ENCODE measurements around the gene THSD7A. TPM values are rescaled to one million over a fixed set of nuclear protein-coding genes. Genes with fewer than 3 reads are reported as not detected.
"Not testable (repeated sequence)": the region's sequence is repeated elsewhere in the genome, so short reads cannot be mapped to it uniquely, and the experiment has no call there.

Gene THSD7A
- total RNA-seq, 1 donor from 2014 or later = 3.4 TPM

- intact Hi-C loops (cut with DNase I) = no loop called here
- DNase-seq (ENCODE audit: low spot score) = no peak
These were observed 283.5 kb downstream of the THSD7A start for GRCh38 chr7:11548532-11548931.

GRCh38 chr7:11541330-11541729, 290.7 kb downstream of the THSD7A start:
- intact Hi-C loops (cut with DNase I) = no loop called here
- DNase-seq (ENCODE audit: low spot score) = no peak

- intact Hi-C loops (cut with DNase I) = no loop called here
- DNase-seq (ENCODE audit: low spot score) = no peak
These were observed 291.7 kb downstream of the THSD7A start for GRCh38 chr7:11540271-11540761.

GRCh38 chr7:11539853-11540252, 292.1 kb downstream of the THSD7A start:
- intact Hi-C loops (cut with DNase I) = no loop called here
- no peak for DNase-seq (ENCODE audit: low spot score)

- intact Hi-C loops (cut with DNase I) = no loop called here
- no peak for DNase-seq (ENCODE audit: low spot score)
These were observed 293.2 kb downstream of the THSD7A start for GRCh38 chr7:11538751-11539299.

- DNase-seq (ENCODE audit: low spot score) = no peak
- intact Hi-C loops (cut with DNase I) = no loop called here
These were observed 298.7 kb downstream of the THSD7A start for GRCh38 chr7:11533229-11533820.

- no peak for DNase-seq (ENCODE audit: low spot score)
- intact Hi-C loops (cut with DNase I) = no loop called here
These were observed 302.6 kb downstream of the THSD7A start for GRCh38 chr7:11529382-11529781.

GRCh38 chr7:11527707-11528106, 304.3 kb downstream of the THSD7A start:
- no peak for DNase-seq (ENCODE audit: low spot score)
- intact Hi-C loops (cut with DNase I) = no loop called here

GRCh38 chr7:11524476-11525397, 307.3 kb downstream of the THSD7A start:
- DNase-seq (ENCODE audit: low spot score) = no peak

GRCh38 chr7:11521964-11522499, 310.0 kb downstream of the THSD7A start:
- DNase-seq (ENCODE audit: low spot score); intact Hi-C loops (cut with DNase I): not testable (repeated sequence)

More at GRCh38 chr7:11524476-11525397, 307.3 kb downstream of the THSD7A start:
- intact Hi-C loops (cut with DNase I) = no loop called here

GRCh38 chr7:11517853-11518252, 314.1 kb downstream of the THSD7A start:
- no peak for DNase-seq (ENCODE audit: low spot score)
- intact Hi-C loops (cut with DNase I) = no loop called here

GRCh38 chr7:11516328-11516727, 315.7 kb downstream of the THSD7A start:
- intact Hi-C loops (cut with DNase I) = no loop called here
- DNase-seq (ENCODE audit: low spot score) = no peak

GRCh38 chr7:11513460-11513859, 318.5 kb downstream of the THSD7A start:
- no peak for DNase-seq (ENCODE audit: low spot score)
- intact Hi-C loops (cut with DNase I) = no loop called here

- no peak for DNase-seq (ENCODE audit: low spot score)
- intact Hi-C loops (cut with DNase I) = no loop called here
These were observed 324.1 kb downstream of the THSD7A start for GRCh38 chr7:11507929-11508328.

- no peak for DNase-seq (ENCODE audit: low spot score)
- intact Hi-C loops (cut with DNase I) = no loop called here
These were observed 325.6 kb downstream of the THSD7A start for GRCh38 chr7:11506417-11506816.

GRCh38 chr7:11505471-11505985, 326.5 kb downstream of the THSD7A start:
- DNase-seq (ENCODE audit: low spot score) = no peak
- intact Hi-C loops (cut with DNase I) = no loop called here

- no peak for DNase-seq (ENCODE audit: low spot score)
- intact Hi-C loops (cut with DNase I) = no loop called here
These were observed 339.7 kb downstream of the THSD7A start for GRCh38 chr7:11492307-11492706.

GRCh38 chr7:11491811-11492210, 340.2 kb downstream of the THSD7A start:
- DNase-seq (ENCODE audit: low spot score) = no peak
- intact Hi-C loops (cut with DNase I) = no loop called here

- DNase-seq (ENCODE audit: low spot score) = no peak
- intact Hi-C loops (cut with DNase I) = no loop called here
These were observed 342.7 kb downstream of the THSD7A start for GRCh38 chr7:11489280-11489679.

GRCh38 chr7:11486271-11486670, 345.7 kb downstream of the THSD7A start:
- DNase-seq (ENCODE audit: low spot score) = no peak
- intact Hi-C loops (cut with DNase I) = no loop called here

All from cardiac septum (tissue), 1 donor.